ENCODE data around the gene CNTROB. TPM values are rescaled to one million over a fixed set of nuclear protein-coding genes. Genes with fewer than 3 reads are reported as not detected.

The CNTROB gene
- total RNA-seq, 1 donor from 2014 or later = 44.9 TPM

DNA sequence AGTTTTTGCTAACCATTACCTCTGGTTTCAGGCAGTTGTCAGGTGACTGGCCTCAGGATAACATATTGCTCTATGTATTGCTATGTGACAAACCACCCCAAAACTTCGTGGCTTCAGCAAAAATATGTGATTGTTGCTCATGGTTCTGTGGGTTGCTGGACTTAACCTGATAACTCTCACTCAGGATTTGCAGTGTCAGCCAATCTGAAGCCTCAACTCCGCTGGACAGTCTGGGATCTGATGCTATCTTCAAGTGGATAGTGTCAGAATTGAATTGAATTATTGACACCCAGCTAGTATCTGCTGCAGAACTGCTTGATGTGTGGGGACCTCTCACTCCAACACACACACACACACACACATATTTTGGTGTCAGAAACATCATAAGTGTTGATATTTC is 35.7 kb downstream of the CNTROB start:
- TF ChIP-seq, protein P1, sequence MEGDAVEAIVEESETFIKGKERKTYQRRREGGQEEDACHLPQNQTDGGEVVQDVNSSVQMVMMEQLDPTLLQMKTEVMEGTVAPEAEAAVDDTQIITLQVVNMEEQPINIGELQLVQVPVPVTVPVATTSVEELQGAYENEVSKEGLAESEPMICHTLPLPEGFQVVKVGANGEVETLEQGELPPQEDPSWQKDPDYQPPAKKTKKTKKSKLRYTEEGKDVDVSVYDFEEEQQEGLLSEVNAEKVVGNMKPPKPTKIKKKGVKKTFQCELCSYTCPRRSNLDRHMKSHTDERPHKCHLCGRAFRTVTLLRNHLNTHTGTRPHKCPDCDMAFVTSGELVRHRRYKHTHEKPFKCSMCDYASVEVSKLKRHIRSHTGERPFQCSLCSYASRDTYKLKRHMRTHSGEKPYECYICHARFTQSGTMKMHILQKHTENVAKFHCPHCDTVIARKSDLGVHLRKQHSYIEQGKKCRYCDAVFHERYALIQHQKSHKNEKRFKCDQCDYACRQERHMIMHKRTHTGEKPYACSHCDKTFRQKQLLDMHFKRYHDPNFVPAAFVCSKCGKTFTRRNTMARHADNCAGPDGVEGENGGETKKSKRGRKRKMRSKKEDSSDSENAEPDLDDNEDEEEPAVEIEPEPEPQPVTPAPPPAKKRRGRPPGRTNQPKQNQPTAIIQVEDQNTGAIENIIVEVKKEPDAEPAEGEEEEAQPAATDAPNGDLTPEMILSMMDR (conservative IDR thresholded peaks at IDR 0.05; ENCODE audit: low read depth, low read length) = no peak
- no peak for DNase-seq (ENCODE audit: low read depth)
- H3K4me3 ChIP-seq (ENCODE audit: low read depth, low read length) = no peak overlapping the region

DNA sequence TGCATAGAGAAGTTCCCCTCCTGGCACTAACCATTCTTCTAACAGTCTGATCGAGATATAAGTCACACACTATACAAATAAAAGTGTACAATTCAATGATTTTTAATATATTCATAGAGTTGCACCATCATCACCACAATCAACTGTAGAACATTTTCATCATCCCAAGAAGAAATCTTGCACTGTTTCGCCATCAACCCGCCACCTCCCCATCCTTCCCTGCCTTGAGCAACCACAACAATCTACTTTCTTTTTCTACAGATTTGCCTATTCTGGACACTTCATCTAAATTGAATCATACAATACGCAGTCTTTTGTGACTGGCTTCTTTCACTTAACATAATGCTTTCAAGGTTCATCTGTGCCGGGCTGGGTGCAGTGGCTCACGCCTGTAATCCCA is 37.4 kb downstream of the CNTROB start:
- no peak for DNase-seq (ENCODE audit: low read depth)
- H3K4me3 ChIP-seq (ENCODE audit: low read depth, low read length) = no peak overlapping the region
- TF ChIP-seq, protein P1 (conservative IDR thresholded peaks at IDR 0.05; ENCODE audit: low read depth, low read length) = no peak

DNA sequence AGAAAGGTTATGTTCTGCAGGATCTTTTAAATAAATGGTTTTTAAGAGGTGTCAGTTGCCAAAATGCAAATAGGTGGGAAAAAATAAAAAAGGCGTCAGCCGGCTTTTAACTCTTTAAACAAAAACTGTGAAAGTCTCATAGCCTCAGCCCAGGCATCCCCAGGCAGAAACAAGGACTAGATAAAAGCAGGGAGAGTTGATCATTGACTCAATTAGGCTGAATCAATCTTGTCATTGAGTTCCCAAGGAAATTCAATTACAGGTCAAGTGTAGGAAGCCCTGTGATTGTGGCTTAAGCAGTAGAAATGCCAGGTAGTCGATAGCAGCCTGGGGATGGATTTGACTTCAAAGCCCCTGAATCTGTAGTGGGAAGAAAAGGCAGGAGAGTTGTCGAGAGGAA is 39.6 kb downstream of the CNTROB start:
- no peak overlapping the region for H3K4me3 ChIP-seq (ENCODE audit: low read depth, low read length)
- no peak for DNase-seq (ENCODE audit: low read depth)
- TF ChIP-seq, protein P1 (conservative IDR thresholded peaks at IDR 0.05; ENCODE audit: low read depth, low read length) = no peak

DNA sequence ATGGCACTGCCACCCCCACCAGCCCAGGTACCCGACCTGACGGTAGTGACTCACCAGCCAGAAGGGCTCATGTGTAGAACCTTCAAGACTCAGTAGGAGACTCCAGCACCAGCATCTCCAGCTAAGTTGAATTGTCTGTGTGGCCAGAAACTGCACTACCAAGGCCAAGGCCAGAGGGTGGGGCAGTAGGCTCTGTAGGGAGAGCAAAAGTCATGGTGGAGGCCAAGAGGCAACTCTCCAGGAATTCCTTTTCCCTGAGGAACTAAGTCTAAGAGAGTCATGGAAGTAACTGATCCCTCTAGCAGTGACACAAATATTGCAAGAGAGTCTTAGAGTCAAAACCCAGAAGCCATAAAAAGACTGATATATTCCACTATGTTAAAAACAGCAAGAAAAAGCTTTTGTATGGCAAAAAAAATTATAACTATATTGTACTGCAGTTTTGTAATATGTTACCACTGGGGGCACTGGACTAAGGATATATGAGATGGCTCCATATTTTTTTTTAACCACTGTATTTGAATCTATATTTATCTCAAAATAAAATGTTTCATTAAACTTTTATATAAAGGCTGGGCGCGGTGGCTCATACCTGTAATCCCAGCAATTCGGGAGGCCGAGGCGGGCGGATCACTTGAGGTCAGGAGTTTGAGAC is 40.3 kb downstream of the CNTROB start:
- no peak for DNase-seq (ENCODE audit: low read depth)
- TF ChIP-seq, protein P1 (conservative IDR thresholded peaks at IDR 0.05; ENCODE audit: low read depth, low read length) = peak; percentile 15
- H3K4me3 ChIP-seq (ENCODE audit: low read depth, low read length) = no peak overlapping the region

DNA sequence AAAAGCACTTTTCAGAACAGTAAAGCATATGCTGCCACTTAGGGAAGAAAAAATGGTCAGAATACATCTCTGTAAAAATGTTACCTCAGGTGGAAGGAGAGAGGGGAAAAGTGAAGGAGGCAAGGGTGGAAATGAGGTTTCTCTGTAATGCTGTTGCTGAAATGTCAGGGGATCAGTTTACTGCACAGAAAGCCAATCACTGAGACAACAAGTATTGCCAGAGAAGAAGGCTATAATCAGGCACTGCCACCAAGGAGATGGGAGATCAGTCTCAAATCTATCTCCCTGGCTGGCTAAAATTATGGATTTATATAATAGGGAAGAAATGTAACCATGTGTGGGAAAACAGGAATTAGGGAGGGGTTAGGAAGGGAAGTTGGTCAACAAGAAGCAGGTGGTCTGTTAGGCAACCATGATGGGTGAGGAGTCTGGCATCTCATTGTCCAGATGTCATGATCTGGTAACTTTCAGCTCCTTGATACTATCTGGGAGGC is 42.7 kb downstream of the CNTROB start:
- TF ChIP-seq, protein P1 (conservative IDR thresholded peaks at IDR 0.05; ENCODE audit: low read depth, low read length) = no peak
- DNase-seq (ENCODE audit: low read depth) = no peak
- H3K4me3 ChIP-seq (ENCODE audit: low read depth, low read length) = no peak overlapping the region

DNA sequence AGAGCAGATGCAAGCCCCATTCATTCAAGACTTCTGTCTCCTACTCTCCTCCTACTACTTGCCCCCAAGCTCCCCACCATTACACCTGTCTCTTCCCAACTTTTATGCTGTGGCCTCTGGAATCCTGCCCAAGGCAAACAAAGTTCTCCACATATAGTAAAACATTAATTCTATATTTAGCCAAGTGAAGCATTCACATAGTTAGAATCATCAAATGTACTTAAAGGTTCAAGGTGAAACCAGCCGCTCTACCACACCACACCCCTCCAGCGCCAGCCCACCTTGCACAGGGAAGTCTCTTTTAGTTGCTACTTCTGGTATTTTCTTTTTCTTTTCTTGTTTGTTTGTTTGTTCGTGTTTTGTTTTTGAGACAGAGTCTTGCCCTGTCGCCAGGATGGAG is 45.0 kb downstream of the CNTROB start:
- TF ChIP-seq, protein P1 (conservative IDR thresholded peaks at IDR 0.05; ENCODE audit: low read depth, low read length) = no peak
- no peak overlapping the region for H3K4me3 ChIP-seq (ENCODE audit: low read depth, low read length)
- DNase-seq (ENCODE audit: low read depth) = no peak

DNA sequence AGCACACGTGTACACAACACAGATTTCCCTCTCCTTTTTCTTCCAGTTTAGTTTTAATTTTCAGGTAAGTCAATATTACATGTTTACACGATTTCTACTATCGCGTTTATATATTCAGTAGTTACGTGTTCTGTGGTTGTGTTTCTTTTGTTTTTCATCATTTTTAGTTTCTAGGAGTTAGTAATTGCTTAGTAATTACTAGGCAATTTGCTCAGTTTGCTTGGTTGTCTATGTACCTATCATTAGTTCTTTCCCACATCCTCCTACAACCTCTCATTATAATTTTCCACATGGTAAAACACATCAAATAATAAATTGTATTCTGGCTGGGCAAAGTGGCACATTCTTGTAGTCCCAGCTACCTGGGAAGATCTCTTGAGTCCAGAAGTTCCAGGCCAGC is 45.8 kb downstream of the CNTROB start:
- TF ChIP-seq, protein P1 (conservative IDR thresholded peaks at IDR 0.05; ENCODE audit: low read depth, low read length) = no peak
- no peak overlapping the region for H3K4me3 ChIP-seq (ENCODE audit: low read depth, low read length)

More for the DNA sequence above, 45.8 kb downstream of the CNTROB start:
- DNase-seq (ENCODE audit: low read depth) = no peak
